Measurements from ENCODE around the gene ADGRL3.

Gene ADGRL3

DNA sequence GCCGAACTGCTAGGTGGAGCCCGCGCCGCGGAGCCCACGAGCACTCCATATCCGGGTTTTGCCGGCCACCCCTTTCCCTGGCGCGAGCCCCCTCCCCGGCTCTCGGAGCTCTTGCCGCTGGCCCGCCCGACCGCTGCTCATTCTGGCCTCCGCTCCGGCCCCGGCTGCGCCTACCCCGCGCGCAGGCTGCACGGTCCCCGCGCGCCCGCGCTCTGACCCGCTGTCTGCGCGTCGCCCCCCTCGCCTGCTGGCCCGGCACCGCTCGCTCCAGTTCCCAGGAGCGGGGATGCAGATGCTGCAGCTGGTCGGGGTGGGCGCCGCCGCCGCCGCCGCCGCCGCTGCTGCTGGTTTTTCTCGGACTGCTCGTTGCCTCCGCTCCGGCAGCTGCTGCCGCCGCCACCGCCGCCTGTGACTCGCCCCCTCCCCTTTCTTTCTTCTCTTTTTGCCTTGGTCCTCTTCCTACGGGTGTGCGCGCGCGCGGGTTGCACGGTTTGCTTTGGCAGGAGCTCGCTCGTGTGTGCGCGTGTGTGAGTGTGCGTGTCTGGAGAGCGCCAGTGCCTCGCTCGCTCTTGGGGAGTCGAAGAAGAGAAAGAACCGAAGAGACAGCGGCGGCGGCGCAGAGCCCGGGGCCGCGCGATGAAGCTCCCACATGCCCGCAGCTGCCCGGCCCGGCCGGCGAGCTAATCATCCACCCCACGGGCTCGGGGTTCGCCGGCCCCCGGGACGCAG, at the start of gene ADGRL3:
Gene ADGRL3, plus strand, starts transcription at position 140 of the 729 bp plus-strand sequence.
- in situ Hi-C loops (cut with HindIII; ENCODE audit: low sequenced_read_pairs), result no loop called here

DNA sequence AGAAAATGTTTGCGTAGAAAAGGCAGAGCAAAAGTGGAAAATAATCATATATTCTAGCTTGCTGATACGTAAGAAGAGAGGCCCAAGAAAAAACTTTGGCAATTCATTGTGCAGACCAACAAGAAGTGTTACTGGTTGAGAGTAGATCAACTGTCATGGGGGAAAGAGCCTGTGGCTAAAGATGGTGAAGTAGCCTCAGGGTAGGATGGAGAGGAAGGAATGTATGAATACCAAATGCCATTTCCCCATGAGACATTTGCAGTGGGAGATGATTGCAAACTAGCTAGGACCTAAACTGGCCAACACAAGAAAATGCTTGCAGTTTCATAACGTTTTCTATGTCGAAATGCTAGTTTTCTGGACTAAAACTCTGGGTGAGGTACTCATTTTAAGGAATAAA, 47.7 kb upstream of the ADGRL3 start:
- in situ Hi-C loops (cut with HindIII; ENCODE audit: low sequenced_read_pairs), result no loop called here

DNA sequence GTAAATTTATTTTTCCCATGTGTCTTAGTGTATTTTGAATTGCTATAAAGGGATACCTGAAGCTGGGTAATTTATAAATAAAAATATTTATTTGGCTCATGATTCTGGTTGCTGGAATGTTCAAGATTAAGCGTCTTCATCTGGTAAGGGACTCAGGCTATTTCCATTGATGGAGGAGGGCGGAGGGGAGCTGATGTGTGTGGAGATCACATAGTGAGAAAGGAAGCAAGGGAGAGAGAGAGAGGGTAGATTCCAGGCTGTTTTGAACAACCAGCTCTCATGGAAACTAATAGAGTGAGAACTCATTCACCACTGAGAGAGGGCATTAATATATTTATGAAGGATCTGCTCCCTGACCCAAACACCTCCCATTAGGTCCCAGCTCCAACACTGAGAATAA, 39.6 kb upstream of the ADGRL3 start:
- in situ Hi-C loops (cut with HindIII; ENCODE audit: low sequenced_read_pairs), result no loop called here

DNA sequence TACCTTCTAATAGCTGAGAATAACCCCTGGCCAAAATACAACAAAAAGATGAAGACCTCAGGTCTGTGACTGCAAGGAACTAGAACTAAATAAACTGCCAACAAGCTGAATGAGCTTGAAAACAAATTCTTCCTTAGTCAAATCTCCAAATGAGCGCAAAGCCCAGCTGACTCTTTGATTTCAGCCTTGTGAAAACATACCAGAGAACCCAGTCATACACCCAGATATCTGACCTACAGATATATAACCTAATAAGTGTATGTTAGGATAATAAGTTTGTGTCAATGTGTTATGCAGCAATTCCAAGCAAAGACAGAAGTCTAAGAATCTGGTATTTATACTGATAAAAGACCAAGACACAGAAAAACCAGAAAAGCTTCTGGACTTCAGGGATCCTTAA, 38.0 kb upstream of the ADGRL3 start:
- in situ Hi-C loops (cut with HindIII; ENCODE audit: low sequenced_read_pairs), result no loop called here

DNA sequence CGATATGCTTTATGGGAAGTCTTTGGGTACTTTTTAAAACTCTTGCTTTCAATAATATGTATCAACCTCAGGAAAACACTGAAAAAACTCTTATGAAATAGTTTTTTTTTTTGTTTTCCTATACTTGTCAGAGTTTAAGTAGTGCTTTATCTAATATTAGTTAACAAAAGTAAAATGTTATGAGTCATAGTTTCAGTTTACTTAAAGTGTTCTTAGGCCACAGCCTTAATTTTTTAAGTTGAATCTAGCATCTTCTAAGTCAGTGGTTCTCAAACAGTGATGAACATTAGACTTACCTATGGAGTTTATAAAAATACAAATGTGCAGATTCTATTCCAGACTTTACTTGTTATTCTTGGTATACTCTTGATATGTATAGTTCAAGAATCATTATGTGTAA, 26.3 kb upstream of the ADGRL3 start:
- in situ Hi-C loops (cut with HindIII; ENCODE audit: low sequenced_read_pairs), result no loop called here

DNA sequence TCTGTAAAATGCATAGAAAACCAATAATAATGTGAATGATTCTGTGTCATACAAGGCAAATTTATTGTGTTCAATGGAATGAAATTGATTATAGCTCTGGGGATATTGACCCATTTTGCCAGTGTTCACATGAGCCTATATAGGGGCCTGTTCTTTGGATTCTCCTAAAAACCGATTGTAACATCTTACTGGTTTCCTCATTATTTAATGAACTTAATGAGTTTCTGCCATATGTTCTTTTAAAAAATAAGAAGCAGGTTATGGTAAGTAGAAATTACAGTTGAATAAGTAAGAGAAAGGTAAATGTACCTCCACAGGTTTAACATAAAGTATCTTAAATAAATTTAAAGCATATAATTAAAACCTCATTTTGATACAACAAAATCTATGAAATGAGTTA, 24.6 kb upstream of the ADGRL3 start:
- in situ Hi-C loops (cut with HindIII; ENCODE audit: low sequenced_read_pairs), result no loop called here

DNA sequence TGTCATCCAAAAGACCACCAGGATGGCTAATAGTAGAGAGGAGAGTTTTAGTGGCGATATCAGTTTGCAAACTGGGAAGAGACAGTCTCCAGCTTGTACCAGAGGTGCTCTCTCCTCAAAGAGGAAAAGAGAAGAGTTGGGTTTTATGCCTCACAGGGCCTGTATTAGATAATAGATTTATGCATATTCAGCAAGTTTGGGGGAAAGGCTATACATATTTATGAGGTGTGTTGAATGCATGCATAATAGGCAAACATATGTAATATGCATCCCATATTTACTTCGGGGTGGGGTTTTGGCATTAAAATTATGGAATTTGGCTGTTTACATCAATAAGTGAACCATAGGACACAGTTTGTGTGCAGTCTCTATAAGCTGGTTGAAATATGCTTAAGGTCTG, 22.8 kb upstream of the ADGRL3 start:
- in situ Hi-C loops (cut with HindIII; ENCODE audit: low sequenced_read_pairs), result no loop called here

DNA sequence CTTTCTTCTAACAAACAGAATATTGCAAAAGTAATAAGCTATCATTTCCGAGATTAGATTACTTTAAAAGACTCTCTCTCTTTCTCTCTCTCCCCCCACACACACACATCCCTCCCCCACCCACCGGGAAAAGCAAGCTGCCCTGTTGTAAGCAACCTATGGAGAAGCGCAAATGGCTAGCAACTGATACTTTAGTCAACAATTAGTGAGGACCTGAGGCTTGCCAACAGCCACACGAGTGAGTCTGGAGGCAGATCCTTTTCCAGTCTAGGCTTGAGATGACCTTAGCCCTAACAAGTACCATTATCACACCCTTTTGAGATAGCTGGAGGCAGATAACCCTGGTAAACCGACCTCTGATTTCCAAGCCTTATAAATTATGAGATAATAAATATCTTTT, 19.7 kb upstream of the ADGRL3 start:
- in situ Hi-C loops (cut with HindIII; ENCODE audit: low sequenced_read_pairs), result no loop called here

DNA sequence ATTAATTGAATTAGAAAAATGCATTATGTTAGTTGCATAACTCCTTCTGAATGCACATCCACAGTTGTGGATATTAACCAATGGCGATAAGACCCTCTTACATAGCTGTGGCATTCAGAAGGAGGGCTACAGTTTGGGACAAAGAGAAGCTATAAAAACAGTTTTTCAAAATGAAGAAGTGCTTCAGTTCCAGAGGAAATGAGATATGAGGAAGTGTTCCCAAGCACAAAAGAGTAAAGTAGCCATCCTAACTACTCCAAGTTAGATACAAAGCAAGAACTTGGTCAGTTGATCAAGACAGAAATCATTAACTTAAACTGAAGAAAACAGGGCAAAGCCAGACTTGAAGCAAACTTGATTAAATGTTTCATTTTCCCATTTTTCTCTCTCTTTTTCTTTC, 17.2 kb upstream of the ADGRL3 start:
- in situ Hi-C loops (cut with HindIII; ENCODE audit: low sequenced_read_pairs), result no loop called here

DNA sequence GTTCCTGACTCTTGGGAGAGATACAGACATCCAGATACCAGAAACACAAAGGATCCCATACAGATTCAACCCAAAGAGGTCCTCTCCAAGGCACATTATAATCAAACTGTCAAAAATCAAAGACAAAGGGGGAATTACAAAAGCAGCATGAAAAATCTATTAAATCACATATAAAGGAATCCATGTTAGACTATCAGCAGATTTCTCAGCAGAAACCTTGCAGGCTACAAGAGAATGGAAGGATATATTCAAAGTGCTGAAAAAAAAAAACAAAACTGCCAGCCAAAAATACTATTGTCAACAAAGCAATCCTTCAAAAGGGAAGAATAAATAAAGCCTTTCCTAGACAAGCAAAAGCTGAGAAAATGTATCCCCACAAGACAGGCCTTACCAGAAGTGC, 14.8 kb upstream of the ADGRL3 start:
- in situ Hi-C loops (cut with HindIII; ENCODE audit: low sequenced_read_pairs), result no loop called here

DNA sequence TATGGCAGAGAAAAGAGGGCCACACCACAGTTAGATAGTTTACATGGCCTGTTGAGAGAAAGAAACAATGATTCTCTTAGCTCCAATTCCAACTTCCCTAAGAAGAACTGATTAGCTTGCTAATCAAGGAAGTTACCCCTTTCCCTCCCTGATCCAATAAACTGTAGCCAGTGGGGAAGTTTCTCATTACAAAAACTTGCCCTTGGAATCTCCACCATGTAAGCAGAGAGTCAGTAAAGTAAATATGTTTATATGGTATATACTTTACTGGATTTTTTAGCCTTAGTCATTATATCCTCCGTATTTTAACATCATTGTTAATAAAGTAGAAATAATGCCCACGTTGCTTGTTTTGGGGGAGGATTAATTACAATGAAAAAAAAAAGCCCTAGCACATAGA, 7.7 kb upstream of the ADGRL3 start:
- in situ Hi-C loops (cut with HindIII; ENCODE audit: low sequenced_read_pairs), result no loop called here

DNA sequence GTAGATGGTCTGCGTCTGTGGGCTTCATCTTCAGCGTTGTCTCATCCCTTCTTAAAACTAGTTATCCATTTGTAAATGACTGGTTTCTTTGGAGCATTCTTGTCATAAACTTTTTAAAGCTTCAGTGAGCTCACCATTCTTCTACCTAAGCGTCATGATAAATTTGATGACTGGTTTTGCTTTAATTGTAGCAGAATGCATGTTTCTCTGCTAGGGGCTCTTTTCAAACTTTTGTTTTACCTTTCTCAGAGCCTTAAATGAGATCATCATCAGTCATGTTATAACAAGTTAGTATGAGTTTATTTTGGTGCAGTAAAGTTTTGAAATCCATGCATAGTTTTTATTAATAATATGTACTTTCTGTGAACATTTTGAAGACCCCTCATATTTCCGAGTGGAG, 6.3 kb upstream of the ADGRL3 start:
- in situ Hi-C loops (cut with HindIII; ENCODE audit: low sequenced_read_pairs), result no loop called here

DNA sequence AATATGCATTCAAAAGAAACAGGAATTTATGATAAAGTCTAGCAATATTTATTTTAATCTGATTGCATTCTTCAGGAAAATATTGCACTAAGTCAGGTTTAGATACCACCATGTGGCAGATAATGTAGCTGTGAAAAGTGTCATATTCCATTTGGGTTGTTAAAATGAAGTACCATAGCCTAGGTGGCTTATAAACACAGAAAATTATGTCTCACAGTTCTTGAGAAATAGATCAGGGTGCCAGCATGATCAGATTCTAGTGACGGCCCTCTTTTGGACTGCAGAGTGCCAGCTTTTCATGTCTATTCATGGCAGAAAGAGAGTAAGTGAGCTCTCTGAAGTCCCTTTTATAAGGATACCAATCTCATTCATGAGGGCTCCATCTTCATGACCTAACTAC, 5.6 kb upstream of the ADGRL3 start:
- in situ Hi-C loops (cut with HindIII; ENCODE audit: low sequenced_read_pairs), result no loop called here

DNA sequence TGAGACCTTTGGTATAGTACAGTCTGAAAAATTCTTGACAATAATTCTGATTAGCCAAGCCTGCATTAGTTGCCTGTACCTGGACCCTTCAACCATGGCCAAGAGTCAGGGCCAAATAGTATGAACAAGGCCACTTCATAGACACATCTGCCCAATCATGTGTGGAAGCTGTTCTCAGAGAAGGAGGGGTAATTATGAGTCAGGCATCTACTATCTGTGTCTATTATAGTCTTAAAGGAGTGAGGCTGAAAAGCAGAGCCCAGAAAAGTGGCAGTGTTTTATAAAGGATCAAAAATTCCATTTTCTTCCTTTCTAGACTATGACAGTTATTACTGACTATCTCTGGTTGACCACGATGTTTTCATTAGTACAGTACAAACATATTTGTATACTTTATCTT, 5.0 kb upstream of the ADGRL3 start:
- in situ Hi-C loops (cut with HindIII; ENCODE audit: low sequenced_read_pairs), result no loop called here

DNA sequence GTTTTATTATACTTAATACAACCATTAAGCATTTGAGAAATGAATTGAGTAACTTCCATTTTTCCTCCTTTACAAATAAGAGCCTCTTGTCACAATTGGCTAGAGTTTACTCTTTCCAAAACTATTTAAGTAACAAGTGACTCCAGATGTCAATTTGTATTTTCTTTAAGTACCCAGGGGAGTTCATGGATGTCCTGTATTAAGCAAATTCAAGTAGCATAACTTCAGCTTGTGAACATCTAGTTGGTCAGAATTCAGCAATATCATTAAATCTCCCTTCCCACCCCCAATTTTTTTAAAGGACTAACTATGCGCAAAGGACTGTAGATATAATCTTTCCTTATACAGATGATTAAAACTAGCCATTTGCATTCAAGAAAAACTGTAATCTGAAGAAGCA, 1.4 kb upstream of the ADGRL3 start:
- in situ Hi-C loops (cut with HindIII; ENCODE audit: low sequenced_read_pairs), result no loop called here

DNA sequence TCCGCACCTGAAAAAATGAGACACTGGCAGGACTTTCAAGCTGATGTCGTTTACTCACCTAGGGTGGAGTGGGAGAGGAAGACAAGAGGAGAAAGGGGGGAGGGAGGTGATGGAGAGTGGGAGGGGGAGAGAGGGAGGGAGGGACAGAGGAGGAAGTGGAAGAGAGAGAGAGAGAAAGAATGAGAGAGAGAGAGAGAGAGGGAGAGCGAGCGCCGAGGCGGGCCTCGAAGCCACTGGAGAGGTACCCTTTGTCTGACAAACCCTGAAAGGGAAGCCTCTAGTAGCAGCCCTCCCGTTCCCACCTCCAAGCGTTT, 296 bp upstream of the ADGRL3 start:
- in situ Hi-C loops (cut with HindIII; ENCODE audit: low sequenced_read_pairs), result no loop called here

DNA sequence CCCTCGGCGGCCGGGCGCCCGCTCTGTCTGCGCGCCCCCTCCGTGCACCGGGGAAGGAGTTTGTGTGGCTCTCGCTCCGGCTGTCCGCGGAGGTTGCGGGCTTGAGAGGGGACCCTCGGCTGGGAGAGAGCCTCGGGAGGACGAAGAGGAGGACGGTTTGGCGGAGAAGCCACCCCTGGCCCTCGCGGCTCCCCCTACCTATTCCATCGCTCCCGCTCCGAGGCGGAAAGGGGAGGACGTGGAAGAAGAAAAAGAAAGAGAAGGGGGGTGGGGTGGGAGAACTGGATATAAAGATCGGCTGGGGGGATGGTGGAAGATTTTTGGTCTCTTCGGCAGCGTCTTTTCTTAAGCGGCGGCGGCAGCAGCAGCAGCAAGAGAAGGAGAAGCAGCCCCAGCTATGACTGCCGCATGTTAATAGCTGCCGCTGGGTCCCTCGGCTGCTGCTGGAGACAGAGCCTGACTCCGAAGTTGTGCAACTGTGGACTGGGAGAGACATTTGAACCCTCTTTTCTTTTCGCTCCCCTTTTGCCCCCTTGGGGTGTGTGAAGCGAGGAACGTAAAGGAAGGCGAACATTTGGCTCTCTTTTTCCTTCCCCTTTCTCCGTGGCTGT, 895 bp downstream of the ADGRL3 start:
- in situ Hi-C loops (cut with HindIII; ENCODE audit: low sequenced_read_pairs), result no loop called here

DNA sequence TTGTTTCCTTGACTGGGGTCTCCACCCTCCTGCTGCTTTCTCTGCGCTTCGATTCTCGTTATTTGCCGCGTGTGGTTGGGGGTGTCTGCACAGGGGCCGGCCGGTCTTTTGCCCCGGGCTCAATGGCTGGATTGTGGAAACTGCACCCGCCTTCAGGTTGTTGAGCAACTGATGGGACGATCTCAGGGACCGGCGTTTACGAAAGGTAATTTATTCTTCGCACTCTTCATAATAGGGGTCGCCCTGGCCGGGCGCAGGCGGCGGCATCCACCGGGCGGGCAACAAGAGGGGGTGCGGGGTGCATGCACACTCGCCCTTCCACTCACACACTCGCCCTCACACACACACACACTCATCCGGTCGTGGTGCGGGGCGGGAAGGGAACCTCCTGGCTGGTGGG, 1.4 kb downstream of the ADGRL3 start:
- in situ Hi-C loops (cut with HindIII; ENCODE audit: low sequenced_read_pairs), result no loop called here

DNA sequence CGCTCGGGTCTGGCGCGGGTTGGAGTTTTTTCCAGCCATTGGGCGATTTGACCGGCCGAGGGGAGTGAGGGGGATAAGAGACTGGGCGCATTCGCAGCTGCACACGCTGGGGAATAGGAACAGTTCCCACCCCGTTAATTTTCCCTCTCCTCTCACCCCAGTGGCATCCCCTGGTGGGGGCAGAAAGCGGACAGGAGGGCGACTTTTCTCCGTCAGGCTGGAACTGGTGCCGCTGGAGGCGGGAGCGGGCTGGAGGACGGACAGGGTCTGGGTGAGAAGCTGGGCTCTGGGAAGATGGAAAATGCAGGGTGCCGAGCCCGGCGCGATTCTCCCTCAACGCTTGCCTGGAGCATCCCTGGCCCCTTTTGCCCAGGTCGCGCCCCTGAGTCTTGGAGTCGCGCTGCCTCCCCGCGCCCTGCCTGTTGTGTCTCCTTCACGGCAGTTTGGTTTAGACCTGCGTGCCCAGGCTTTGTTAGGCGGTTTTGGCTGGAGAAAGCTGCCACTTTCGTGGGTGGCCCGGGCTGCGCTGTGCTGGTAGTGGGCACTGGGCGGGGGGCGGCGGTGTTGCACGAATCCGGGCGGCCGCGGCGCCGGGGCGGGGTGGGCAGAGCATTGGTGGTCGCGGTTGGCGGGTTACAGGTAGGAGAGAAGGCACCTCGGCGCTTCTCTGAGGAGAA, 2.0 kb downstream of the ADGRL3 start:
- in situ Hi-C loops (cut with HindIII; ENCODE audit: low sequenced_read_pairs), result no loop called here

DNA sequence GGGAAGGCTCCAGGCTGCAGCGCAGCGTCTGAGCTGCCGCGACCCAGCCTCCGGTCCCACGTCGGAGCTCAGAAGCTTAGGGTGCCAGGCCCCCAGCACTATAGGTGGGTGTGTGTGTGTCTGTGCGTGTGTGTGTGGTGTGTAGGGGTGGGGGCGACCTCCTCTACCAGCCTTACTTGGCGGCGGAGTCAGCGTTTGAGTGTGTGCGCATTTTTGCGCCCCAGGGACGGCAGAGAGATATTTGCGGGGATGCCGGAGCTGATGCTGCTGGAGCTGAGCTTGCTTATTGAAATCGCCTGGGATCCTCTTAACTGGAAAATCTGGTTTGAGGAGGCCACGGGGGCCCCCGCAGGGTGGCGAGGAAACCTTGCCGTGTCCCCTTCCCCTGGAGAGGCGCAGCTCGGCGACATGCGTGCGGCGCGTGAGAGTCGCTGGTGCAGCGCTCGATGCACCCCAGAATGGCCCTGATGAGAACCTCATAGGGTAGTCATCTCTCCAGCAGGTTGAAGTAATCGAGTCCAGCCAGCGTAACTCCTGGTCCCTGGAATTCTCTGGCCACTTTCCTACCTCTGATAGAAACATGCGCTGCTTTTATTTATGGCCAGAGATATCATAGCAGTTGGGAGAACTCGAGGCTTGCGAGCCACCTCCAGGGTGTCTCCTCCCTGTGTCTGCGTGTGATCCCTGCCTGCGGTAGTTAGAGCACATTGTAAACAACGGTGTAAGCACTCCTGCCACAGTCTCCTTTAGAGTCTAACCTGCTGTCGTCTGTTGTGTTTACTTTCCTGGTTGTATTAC, 2.7 kb downstream of the ADGRL3 start:
- in situ Hi-C loops (cut with HindIII; ENCODE audit: low sequenced_read_pairs), result no loop called here

DNA sequence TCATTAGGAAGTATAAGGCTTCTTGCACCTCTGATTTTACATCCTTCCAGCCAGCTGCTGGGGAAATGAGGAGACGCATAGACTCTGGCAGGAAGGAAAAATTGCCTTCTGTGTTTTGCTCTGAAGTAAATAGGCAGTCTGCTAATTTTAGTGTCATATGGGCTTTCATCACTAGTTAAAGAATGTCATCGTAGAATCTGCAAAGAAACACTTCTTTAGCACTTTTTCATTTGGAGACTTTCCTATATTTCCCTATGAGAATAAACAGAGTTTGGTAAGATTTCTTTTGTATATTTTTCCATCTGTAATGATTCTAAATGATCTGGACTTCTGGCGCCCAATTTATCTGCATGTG, 3.3 kb downstream of the ADGRL3 start:
- in situ Hi-C loops (cut with HindIII; ENCODE audit: low sequenced_read_pairs), result no loop called here

Data from endothelial cell of hepatic sinusoid (primary cell).